NCI-H2029 (cell line): ENCODE measurements around the gene OGA.
A peak's percentile ranks its signal among the peaks of the same experiment; 100 is the strongest.
"Not testable (repeated sequence)": the region's sequence is repeated elsewhere in the genome, so short reads cannot be mapped to it uniquely, and the experiment has no call there.

ENCODE experiments used
- DNase-seq: peaks from one replicate; lab custom pipeline; 2025; lab: John Stamatoyannopoulos, UW

The OGA gene

GRCh38 chr10:101797403-101798059 is 20.7 kb downstream of the OGA start:
- no peak for DNase-seq

- DNase-seq: no peak
Observed at GRCh38 chr10:101793526-101793925, 24.7 kb downstream of the OGA start.

DNA sequence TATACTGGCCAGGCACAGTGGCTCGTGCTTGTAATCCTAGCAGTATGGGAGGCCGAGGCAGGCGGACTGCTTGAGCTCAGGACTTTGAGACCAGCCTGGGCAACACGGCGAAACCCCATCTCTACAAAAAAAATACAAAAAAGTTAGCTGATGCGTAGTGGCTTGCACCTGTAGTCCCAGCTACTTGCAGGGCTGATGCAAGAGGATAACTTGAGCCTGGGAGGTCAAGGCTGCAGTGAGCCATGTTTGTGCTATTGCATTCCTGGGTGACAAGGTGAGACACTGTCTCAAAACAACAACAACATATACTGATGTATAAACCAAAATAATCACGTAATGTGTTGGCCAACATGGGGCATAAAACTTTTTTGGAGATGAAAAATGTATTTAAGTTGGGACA is 28.6 kb downstream of the OGA start:
- no peak for DNase-seq

- DNase-seq: not testable (repeated sequence)
Observed at GRCh38 chr10:101789231-101789630, 29.0 kb downstream of the OGA start.

GRCh38 chr10:101785801-101786200 is 32.4 kb downstream of the OGA start:
- no peak for DNase-seq

DNA sequence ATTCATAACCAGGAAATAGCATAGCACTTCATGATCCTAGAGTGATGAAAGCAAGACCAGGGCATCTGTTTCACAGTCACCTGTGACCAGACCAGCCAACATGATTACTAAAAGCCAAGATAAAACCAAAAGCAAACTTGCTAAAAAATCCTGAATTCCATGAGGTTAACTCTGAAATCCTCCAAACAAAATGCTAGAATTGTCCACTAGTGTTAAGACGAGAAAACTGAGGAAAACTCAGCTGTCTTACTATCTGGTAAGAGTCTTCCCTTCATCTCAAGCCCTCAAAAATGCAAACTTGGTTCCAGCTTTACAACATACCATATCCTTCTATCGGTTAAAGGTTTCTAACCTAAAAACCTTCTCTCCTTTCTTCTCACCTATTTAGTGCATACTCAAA is 33.7 kb downstream of the OGA start:
- no peak for DNase-seq

- DNase-seq: no peak
Observed at GRCh38 chr10:101783736-101784118, 34.5 kb downstream of the OGA start.

DNA sequence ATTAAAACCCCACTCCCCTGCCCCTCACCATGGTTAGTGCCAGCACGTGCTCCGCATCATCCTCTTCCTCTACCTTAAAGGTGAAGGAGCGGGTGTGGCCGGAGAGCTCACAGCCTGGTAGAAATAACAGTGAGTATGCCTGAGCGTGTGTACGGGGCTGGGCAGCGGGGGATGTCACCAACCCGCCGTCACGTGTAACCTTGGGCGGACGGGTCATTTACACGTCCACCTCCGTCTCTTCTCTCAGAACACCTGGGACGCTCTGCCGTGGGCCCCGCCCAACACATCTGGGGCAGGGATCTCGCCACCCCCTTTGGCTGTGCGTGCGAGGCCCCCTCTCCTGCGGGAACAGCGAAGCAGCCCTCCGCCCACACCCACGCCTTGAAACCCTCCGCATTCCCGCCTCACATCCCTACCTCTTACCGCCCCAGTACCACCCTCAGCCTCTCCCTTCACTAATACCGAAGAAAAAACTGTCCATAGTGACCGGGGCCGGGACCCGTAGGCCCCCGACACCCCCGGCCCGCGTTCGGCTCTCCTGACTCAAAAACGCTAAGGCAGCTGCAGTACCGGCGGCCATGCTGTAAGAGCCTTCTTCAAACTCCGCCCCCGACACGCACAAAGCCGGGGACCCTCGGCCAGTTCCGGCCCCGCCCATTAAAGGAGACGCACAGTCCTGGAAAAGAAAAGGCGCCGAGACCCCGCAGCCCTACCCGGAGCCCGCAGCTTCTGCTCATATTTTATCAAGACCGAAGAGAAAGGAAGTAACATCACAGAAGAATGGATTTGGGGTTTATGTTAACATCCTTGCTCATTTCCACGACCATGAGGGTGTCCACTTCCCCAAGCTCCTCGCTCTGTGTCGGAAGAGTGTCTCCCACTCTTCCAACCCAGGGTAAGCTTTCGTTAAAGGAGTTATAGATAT is 35.2 kb downstream of the OGA start, which contains the start of gene NPM3:
Gene NPM3 (minus strand): TSS at position 636 of the 925 bp plus-strand sequence. CDS start 56 bp downstream, at position 580.
- peak; percentile 7 for DNase-seq

DNA sequence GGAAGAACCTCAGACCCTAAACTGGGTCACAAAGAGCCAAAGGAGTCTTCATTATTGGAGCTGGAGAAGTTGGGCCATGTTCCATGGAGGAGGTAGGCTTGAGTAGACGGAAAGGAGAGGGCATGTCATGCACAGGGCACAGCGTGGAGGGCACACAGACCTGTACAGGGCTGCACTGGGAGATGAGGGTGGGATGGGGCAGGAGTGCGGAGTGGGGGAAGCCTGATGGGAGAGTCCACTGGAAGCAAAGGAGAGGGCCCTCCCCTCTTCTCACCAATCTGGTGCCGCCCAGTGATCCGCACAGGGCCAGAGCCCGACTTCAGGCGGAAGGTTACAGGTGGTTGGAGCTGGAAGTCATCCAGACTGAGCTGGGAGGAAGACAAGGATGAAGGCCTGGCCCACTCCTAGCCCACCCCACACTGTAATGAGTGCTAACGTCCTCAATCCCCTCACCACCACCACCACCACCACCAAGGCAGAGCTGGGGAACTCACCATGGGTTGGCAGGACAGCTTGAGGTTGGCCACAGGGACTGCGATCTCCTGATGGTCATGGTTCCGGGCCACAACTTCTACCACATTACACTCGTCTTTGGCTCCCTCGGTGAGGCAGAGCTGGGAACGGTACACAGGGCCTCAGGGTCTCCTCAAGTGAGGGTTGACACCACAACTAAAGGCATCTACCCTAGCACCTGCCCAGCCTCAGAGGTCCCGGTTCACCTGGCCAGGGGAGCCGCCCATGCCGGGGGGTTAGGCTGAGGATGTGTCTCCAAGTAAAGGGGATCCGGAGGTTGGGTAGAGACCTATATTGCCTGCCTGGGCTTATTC is 36.0 kb downstream of the OGA start:
- no peak for DNase-seq

DNA sequence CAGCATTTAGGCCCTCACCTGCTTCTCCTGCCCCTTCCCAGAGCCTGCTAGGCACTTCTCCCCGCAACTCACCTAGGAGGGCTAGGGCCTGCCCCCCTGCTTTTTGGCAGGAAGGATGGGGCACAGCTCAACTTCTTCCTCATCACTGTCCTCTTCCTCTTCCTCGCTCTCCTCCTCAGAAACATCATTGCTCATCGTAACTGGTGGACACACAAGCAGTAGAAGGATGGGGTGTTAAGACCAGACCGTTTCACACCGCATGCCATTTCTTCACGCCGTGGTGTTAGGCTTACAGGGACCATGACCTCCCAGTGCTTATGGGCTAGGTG is 36.6 kb downstream of the OGA start:
- DNase-seq: no peak

DNA sequence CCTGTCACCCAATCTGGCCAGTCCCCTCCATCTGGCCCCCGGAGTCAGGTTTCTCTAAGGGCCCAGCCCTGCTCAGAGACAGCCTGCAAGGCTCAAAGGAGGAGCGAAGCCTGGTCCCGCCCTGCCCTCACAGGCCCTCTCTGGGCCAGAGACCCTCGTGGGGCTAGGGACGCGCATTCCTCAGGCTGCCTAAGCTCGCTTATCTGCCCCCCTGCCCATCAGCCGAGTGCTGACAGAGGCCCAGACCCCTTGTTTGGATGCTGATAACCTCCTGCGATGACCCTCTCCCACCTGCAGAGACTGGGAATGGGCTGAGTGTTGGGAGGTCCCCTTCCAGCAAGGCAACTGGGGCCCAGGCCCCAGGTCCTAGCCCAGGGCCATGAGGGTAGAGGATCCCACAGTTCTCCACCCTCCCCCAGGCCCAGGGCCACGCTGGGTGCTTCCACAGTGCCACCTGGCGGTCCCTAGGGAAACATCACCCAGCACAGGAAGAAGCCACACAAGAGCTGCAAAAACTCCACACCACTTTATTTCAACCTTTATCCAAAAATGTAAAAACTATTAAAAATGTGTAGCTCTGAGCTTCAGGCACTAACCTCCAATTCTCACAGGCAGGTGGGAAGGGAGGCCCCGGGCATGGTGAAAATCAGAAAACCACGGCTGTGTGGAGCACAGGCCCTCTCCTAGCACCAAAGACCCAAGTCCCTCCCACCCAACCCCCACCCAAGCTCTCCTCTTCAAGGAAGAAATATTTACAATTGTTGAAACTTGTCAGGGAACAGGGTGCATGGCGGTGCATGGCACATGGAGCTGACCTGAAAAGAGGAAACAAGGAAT is 37.2 kb downstream of the OGA start:
- DNase-seq: peak; percentile 3

- DNase-seq: no peak
Observed at GRCh38 chr10:101780187-101780817, 37.9 kb downstream of the OGA start.

DNA sequence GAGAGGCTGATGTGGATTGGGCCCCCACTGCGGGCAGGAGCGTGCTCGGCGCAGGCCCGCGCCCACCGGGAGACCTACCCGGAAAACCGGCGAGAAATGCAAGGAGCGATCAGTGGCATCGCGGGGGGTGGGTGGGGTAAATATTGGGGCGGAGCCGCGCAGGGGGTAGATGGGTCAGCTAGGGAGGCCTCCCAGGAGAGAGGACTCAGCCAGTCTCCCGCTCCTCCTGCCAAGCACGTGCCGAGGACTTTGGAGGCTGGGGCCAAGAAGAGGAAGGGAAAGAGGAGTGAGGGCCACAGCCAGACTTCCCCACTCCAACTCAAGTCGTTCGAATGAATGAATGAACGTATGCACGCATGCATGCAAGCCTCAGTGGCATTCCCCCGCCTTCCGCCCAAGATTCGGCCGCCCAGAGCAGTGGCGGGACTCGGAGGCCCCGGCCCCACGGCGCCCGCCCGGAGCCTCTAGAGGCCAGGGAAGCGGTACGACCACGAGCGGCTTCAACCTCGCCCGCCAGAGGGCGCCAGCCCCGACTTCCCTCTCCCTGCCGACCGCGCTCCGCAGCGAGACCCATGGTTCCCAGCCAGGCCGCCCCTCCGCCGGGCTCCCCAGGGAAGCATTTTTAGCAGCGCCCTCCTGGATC is 38.6 kb downstream of the OGA start:
- DNase-seq: peak; percentile 7

DNA sequence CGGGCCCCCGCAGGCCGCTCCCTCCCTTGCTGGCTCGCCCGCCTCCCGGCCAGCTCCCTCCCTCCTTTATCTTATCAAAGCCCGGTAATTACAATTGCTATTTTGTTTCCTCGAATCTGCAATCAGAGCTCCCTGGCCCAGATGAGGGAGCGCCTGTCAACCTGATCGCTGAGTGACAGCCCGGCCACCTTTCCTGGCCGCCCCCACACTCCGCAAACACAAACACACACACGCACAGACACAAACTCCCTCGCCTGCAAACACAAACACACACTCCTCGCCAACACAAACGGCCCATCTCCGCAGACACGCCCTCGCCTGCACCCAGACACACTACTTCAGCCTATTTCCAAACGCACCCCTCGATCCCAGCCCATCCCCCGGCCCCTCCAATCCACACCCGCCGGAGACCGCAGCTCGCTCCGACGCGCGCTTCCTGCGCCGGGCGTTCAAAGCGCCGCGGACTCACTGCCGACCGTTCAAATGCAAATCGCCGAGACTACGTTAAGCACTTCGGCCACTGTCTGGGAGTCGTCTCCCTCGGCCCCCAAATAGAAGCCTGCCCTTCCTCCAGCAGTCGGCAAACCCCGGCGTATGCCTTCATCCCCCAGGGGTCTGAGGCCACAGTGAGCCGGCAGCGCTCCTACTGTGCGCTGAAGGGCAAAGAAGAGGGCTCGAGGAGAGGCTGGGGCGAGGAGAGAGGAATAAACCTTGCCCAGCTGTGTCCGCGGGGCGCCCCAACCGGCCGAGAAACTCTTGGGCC is 39.3 kb downstream of the OGA start:
- DNase-seq: peak; percentile 15

DNA sequence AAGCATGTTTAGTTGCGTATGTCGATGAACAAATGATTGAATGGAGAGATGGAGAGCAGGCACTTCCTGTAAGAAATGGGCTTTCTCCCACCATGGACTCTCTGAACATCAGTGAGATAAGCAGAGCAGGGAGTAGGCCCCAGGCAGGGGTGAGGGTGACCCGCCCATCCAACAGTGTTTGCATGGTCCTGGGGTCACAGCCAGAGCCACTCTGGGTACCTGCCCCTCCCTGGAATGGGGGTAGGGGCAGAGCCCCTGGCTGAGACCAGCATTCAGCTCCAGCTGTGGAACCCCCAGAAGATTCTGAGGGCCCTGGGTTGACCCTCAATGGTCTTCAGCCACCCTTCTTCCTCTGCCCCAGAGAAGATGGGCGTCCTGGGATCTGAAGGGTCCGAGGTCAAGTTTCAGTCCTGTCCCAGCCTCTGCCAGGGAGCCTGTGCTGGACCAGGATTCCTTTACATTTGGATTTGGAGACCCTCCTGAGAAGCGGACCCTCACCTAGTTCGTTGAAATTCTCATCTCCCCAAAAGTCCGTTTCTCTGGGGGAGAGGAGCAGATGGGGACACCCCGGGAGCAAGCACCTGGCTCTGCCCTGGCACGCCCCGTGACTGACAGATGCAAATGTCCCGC is 40.0 kb downstream of the OGA start:
- DNase-seq: no peak

- peak; percentile 2 for DNase-seq
Observed at GRCh38 chr10:101777619-101778145, 40.6 kb downstream of the OGA start.

- no peak for DNase-seq
Observed at GRCh38 chr10:101776161-101776817, 42.0 kb downstream of the OGA start.
